ENCODE measurements around the gene PPOX.

The PPOX gene

GRCh38 chr1:161153682-161154337 is 12.4 kb upstream of the PPOX start, which contains the start of gene UFC1:
Gene UFC1, plus strand, starts transcription at chr1:161153978. Its CDS starts 20 bp downstream, at chr1:161153998.
- no peak for FAIRE-seq

DNA sequence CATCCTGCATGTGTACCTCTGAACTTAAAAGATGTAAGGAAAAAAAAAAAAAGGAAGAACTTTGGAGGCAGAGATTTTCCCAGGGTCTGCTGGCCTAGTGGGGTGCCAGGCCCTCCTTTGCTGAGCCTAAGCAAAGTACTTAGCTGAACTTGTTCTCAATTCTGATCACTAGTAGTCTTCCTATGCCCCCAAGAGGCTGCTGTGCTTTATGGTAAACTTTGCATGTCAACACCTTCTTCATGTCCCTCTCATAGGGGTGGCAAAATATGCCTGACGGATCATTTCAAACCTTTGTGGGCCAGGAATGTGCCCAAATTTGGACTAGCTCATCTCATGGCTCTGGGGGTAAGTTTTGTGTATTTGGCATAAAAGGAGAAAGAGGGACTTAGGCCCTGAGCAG is 8.4 kb upstream of the PPOX start:
- no peak for FAIRE-seq

GRCh38 chr1:161158316-161159010 is 7.8 kb upstream of the PPOX start:
- no peak for FAIRE-seq

GRCh38 chr1:161159087-161159912 is 6.9 kb upstream of the PPOX start, which contains the start of gene USP21:
Gene USP21, plus strand, starts transcription at chr1:161159500. Its CDS starts 1,141 bp downstream, at chr1:161160641.
- FAIRE-seq = no peak

GRCh38 chr1:161159913-161160243 is 6.3 kb upstream of the PPOX start:
- FAIRE-seq = no peak

GRCh38 chr1:161160671-161161145 is 5.5 kb upstream of the PPOX start:
- FAIRE-seq = no peak

DNA sequence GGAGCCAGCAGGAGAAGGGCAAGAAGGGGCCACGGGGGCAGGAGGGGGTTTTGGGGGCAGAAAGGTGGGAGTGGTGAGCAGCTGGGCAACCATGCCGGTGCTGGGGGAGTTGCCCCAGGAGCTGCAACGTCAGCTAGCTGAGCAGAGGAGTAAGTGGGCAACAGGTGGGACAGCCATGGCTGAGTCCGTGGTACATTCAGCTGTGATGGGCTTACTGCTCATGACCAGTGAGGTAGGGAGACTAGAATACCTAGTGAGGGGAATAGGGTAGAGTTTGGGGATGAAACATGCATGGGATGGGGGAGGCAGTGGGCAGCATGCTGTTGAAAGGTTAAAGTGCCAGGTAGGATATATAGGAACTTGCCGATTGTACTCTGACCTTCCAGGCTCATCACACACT is 4.6 kb upstream of the PPOX start:
- FAIRE-seq = no peak

DNA sequence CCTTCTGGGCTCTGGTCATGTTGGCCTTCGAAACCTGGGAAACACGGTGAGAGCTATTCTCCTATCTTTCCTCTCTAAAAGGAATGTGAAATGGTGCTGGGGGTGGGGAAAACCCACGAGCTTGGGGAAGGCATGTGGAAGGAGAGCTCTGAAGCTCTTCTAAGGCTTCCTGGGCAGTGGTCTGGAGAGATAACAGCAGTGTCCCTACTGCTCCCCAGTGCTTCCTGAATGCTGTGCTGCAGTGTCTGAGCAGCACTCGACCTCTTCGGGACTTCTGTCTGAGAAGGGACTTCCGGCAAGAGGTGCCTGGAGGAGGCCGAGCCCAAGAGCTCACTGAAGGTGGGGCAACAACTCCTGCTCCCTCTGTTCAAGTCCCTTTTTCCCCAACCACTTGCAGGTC is 4.2 kb upstream of the PPOX start:
- no peak for FAIRE-seq

DNA sequence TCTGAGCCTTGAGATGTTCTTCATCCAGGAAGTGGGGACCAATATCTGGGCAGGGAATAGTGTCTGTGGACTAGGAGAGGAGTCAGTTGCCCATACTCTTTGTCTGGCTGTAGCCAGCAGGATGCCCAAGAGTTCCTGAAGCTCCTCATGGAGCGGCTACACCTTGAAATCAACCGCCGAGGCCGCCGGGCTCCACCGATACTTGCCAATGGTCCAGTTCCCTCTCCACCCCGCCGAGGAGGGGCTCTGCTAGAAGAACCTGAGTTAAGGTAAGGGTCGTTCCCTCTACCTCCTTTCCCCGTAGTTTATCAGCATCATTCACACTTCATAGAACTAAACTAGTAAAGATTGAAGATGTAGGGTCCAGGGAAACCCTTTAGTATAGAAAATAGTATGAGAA is 3.4 kb upstream of the PPOX start:
- FAIRE-seq = no peak

DNA sequence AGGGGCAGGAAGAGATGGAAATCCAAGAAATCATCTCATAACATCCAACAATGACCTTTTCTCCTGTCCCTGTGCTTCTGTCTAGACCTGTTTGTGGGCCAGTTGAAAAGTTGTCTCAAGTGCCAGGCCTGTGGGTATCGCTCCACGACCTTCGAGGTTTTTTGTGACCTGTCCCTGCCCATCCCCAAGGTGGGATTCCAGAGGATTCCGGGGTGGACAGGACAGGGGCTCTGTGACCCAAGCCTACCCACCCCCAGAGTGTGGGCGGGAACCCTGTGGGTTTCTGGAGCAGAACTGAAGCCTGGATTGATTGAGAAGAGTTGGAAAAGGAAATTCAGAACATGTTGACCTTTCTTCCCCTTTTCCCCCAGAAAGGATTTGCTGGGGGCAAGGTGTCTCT is 2.4 kb upstream of the PPOX start:
- no peak for FAIRE-seq

- no peak for FAIRE-seq
Observed at GRCh38 chr1:161164901-161165610, 1.2 kb upstream of the PPOX start.

GRCh38 chr1:161166669-161167548 is 683 bp downstream of the PPOX start:
- FAIRE-seq = no peak

- no peak for FAIRE-seq
Observed at GRCh38 chr1:161168906-161169305, 2.7 kb downstream of the PPOX start.

- FAIRE-seq = no peak
Observed at GRCh38 chr1:161171191-161171590, 5.0 kb downstream of the PPOX start.

DNA sequence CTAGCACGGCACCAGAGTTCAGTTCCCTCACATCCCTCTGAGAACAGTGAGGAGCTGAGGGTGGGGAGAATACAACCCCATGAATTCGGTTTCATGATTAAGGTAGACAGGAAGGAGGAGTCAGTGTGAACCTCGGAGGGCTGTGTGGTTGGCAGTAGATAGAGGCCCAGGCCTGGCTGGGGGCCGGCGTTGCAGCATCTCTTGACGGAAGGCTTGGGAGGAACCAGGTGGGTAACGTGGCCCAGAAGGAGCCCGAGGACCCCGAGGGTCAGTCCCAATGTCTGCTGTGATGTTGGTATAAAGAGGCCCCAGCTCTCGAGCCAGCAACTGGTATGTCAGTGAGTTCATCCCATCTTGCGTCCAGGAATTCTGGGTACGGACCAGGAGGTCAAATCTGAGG is 5.5 kb downstream of the PPOX start:
- no peak for FAIRE-seq

DNA sequence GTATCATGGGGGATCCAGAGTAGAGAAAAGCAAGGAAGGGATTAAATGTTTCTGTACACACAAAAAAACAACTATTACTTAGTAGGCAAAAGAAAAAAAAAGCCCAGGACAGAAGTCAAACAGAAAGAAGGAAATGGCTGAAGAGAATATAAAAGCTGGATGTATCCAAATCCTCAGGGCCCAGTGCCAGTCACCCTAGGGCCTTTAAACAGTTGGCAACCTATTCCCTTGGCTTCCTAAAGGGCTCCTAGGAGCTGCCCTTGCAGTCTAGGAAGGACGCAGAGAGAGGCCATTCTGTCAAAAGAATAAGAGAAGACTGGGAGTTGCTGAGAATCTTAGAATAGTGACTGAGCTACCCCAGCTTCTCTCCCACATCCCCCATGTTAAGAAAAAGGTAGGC is 6.1 kb downstream of the PPOX start:
- no peak for FAIRE-seq

DNA sequence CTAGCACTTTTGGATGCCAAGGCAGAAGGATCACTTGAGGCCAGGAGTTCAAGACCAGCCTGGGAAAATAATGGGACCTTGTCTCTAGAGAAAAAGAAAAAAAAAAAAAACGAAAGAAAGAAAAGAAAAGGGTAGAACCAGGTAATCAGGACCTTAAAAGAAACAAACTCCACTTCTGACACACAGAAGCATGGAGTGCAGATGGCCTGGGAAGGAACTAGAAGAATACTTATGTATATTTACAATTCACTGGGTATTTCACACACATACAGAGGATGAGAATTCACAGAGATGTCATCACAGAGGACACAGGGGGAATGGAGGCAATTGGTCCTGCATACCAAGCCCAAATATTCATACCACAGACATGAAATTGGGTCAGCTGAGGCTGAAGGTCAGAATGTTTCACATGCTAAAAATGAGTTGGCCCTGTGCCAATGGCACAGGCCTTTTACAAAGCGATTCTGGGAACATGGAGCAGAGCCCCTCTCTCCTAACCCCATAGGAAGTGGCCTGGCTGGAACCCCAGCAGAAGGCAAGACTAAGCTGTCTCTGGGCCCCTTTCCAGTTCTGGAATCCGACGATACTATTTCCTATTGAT is 6.7 kb downstream of the PPOX start:
- FAIRE-seq = no peak

- FAIRE-seq = no peak
Observed at GRCh38 chr1:161173711-161174110, 7.5 kb downstream of the PPOX start.

DNA sequence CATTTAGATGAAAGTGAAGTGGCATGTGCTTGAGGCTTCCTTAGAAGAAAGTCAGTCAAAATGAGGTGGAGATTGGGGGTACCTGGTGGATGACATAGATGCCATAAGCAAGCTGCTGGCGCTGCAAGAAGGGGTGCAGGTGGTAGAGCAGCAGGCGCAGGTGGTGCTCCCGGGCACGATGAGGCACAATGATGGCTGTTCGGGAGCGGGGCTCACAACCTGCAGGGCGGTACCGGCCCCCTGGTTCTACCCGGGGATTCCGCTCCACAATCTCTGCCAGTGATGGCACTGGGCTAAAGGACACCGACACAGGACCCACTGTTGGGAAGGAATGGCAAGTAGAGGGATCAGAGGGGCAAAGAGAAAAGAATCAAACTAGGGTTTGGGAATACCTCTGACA is 8.7 kb downstream of the PPOX start:
- FAIRE-seq = no peak

- no peak for FAIRE-seq
Observed at GRCh38 chr1:161175771-161176453, 9.7 kb downstream of the PPOX start.

Data from endometrium (tissue), 2 donors.